Stimulated activated CD4-positive, alpha-beta T cell treated with anti-CD3 and anti-CD28 coated beads, Interleukin-12 subunit alpha, Interleukin-12 subunit beta, amount 100 ng/mL, for 24 hours (primary cell): ENCODE data around the gene MED15.
"Not testable (repeated sequence)": the region's sequence is repeated elsewhere in the genome, so short reads cannot be mapped to it uniquely, and the experiment has no call there.

ENCODE experiments used
- DNase-seq, 2 experiments: peaks; one replicate each; pipeline ENCODE4 v3.0.0-alpha.2; 2020; ENCODE audit warnings: low read depth in 2 of 2

MED15 gene

DNA sequence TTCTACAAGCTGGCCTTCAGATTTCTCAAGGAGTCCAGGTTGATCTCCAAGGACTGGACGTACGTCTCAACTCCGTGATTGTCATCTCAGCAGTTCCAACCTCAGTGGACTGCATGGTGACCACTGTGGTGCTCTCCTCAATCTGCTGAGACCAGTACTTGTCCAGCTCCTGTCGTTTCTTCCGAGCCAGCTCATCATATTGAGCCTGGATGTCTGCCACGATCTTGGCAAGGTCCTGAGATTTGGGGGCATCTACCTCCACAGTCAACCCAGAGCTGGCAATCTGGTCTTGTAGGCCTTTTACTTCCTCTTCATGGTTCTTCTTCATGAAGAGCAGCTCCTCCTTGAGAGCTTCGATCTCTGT is 24.3 kb upstream of the MED15 start:
- not testable (repeated sequence) for DNase-seq

DNA sequence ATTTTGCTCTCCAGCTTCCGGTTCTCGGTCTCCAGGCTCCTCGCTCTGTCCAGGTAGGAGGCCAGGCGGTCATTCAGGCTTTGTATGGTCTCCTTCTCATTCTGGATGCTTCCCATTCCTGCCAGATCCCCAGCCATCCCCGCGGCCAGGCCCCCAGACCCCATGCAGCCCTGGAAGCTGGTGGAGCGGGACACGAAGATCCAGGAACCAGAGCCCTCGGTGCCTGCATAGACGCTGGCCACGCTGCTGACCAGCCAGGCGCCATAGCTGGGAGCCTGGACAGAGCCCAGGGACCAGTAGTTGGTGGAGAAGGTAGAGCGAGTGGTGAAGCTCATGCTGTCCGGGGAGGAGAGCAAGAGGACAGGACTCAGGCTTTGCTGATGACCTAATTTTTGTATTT is 23.6 kb upstream of the MED15 start:
- DNase-seq = no peak

DNA sequence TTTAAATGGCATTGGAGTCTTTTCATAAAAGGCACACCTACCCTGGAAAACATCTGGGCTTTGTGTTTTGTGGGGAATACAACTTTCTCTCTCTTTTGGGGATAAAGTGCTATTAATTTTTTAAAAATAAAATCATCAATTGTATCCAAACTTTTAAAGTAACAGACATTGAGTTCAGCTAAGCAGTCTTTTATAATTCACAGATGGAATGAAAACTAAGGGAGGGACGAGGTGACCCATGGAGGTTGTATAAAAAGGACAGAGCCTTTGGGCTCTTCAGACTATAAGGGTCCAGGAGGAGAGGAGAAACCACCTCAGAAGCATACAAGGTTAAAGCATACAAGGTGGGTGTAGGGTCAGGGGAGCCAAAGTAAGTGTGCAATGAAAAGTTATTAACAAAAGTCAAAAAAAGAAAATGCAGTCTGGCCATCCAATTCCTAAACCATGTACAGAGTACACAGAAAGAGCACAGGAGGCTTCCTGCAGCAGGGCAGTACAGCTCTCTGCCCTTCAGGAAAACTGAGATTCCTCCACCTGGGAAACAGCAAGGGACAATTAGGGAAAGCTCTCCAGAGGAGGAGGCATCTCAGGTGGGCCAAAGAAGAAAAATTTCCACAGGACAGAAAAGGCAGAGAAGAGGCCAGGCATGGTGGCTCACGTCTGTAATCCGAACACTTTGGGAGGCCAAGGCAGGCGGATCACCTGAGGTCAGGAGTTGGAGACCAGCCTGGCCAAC is 22.3 kb upstream of the MED15 start:
- no peak for DNase-seq

DNA sequence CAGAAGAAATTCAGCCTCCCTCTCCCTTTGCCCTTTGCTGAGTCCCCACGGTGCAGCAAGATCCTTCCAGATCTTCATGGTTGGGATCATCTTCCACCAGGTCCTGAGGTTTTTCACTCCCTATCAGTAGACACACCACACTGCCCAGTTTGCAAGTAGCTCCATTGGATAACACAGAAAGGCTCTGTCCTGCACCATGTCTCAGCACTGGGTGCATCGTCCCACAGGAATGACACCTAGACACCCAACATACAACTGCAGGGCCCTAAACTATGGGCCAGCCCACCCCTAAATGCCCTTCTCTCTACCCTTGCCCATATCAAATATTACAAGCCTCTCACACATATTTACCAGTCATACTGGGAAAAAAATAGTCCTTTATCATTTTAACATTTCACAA is 21.2 kb upstream of the MED15 start:
- no peak for DNase-seq

DNA sequence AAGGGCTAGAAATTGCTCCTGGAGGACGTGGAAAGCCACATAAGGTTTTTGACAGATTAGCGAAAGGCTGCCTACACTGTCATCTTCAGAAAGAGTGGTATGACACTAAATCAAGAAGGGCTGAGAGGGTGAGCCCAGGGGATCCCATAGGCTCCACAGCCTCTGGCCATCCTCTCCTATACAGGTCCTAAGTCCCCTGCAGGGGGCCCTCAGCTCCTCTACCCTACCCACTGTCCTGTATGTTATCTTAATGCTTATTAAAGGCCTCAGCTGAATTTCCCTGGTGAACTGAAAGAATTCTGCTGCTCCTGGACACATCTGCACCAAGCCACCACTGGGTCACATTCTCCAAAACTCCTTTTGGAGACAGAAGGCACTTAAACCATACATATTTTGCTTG is 19.7 kb upstream of the MED15 start:
- DNase-seq = no peak

DNA sequence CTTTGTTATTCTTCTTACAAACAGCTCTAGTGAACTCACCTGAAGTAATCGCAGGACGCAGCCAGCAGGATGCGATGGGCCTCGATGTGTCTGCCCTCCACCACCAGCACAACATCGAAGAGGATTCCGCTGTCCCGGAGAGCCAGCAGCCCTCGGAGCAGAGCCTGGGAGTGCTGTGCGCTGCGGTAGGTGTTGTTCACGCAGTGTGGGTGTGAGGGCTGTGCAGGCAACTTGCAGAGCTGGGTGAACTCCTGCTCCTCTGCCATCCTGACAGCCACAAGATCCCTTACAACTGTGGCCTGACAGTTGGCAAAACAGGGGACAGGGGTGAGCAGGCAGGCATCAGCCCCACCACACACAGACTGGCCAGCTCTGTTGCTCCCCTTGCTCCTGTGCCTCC is 18.5 kb upstream of the MED15 start:
- no peak for DNase-seq

DNA sequence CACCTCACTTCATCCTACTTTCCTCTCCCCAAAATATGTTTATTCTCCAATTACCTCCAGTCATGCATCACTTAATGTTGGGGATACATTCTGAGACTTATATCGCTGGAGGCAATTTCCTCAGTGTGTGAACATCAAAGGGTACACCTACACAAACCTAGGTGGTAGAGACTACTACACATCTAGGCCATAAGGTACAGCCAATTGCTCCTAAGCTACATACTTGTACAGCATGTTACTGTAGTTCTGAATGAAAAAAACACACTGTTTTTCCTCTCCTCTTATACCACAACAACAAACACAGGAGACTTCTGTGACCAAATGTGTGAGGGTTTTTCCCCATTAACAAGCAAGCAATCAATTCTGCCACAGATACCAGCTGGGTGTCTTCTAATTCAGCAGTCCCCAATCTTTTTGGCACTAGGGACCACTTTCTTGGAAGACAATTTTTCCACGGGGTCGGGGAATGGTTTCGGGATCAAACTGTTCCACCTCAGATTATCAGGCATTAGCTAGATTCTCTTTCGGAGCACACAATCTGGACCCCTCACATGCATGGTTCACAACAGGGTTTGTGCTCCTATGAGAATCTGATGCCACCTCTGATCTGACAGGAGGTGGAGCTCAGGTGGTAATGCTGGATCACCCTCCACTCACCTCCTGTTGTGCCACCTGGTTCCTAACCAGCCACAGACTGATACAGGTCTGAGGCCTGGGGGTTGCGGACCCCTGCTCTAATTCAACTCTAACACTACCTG is 17.0 kb upstream of the MED15 start:
- DNase-seq = no peak

DNA sequence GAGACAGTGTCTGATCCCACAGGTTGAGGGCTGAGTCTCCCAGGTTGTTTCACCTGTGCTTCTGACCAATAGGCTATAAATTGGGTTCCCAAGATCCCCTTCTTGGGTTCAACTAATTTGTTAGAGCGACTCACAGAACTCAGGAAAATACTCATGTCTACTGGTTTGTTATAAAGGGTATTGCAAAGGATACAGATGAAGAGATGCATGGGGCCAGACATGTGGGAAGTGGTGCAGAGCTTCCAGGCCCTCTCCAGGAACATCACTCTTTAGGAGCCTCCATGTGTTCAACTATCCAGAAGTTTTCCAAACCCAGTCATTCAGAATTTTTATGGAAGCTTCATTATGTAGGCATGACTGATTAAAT is 16.5 kb upstream of the MED15 start:
- no peak for DNase-seq

DNA sequence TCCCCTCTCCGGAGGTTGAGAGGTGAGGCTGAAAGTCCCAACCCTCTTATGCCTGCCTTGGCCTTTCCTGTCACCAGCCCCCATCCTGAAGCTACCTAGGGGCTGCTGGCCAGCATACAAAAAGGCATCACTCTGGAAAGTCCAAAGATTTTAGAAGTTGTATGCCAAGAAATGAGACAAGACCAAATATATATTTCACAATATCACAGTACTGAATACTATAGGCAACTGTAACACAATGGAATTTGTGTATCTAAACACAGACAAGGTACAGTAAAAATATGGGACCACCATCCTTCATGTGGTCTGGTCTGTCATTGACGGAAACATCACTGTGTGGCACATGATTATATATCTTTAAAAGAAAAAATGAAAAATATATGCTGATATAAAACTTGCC is 16.1 kb upstream of the MED15 start:
- DNase-seq = no peak

DNA sequence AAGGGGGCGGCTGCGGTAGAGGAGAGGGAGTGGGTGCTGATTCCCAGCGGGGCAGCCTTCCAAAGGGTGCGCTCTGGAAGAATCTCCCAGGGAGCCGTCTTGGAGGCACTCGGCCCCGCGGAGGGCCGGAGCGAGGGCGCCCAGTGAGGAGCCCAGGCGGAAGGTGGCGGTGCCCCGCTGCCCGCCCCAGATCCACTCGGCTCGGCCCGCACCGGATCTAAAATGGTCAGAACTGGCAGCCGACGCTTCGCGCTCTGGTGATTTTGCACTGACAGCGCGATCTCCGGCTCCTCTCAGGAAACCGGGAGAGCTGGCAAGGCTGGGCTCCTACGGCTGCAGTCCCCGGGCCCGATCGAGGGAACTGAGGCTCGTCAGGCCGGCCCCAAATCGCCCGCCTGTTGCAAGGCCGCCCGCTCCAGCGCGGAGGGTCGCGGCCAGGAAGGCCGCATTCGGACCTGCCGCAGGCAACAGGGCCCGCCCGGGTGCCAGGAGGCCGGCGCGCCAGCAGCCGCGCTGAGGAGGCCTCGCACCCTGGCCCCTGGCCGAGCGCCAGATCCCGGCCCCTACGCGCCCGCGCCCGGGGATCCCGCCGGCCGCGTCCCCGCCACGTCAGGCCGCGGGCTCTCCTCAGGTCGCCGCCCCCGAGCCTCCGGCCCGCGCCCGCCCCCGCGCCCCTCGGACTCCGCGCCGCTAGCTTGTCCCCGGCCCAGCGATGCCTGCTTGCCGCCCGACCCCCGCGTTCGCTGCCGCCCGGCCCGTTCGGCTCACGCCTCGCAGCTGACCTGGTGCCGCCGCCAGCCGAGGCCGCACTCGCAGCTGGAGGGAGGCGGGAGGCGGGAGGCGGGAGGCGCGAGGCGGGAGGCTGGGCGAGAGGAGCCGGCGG is 12.2 kb upstream of the MED15 start, which contains the start of gene KLHL22:
Gene KLHL22, minus strand, starts transcription at position 818 of the 883 bp plus-strand sequence. CDS start 6,584 bp downstream, outside the sequence.
- peak in 1 of 2 experiments; percentile 8 for DNase-seq

DNA sequence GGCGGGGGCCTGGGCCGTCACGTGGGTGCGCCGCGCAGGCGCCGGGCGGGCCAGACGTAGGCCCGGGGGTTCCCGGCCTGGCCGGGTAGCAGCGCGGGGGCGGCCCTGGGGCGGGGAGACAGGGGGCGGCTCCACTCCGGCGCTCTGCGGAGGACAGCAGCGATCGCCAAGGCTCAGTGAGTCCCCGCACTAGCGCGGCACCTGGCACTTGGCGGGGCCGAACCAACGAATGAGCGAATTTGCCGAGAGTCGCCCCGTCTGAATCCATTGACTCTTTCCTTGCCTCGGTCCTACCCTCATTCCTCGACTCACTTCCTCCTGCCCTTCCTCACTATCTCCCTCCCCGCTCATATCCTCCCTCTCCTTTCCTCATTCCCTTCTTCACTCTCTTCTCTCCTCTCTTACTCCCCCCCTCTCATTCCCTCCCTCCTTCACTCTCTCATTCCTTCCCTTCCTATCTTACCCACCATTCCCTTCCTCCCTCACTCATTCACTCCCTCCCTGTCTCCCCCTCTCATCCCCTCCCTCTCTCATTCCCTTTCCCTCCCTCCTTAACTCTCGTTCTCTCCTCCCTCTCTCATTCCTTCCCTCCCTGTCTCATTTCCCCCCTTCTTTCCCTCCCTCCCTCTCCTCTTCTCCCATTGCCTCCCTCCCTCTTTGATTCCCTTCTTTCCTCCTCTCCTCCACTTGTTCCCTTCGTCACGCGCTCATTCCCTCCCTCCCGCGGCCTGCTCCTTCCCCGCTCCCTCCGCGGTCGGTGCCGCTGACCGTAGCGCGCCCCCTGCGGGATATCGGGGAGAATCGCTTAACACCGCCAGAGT is 11.3 kb upstream of the MED15 start:
- peak; percentile 80 to 88 for DNase-seq

DNA sequence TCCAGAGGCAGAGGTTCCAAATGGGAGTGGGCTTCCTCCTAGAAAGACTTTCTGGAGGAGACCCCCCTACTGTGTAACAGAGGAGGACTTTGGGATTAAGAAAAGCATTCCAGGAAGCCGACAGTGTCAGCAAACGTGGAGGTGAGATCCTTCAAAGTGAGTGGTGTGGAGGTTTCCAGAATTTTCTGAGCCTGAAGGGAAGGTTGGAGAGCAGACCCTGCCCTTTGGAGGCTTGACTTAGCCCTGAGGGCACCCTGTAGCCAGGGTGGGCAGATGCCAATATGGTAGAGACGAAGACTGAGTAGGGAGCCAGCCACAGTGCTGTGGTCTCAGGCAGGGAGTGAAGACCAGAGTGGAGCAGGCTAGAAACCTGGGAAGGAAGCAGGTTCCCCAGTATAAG is 10.0 kb upstream of the MED15 start:
- no peak for DNase-seq

DNA sequence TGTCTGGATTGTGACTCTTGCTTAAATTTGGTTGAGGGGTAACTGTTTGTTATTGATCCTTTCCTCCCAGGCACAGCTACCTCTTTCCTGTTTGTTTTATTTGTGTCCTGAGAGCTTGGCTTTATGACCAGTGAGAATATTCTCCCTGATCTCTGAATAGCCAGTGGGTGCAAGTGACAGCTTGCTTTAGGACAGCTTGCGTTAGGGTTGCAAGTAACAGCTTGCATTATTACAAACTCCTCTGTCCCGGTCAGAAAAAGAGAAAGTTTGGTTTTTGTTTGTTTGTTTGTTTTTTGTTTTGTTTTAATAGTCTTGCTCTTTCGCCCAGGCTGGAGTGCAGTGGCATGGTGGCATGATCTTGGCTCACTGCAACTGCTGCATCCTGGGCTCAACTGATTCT is 8.5 kb upstream of the MED15 start:
- DNase-seq = no peak

DNA sequence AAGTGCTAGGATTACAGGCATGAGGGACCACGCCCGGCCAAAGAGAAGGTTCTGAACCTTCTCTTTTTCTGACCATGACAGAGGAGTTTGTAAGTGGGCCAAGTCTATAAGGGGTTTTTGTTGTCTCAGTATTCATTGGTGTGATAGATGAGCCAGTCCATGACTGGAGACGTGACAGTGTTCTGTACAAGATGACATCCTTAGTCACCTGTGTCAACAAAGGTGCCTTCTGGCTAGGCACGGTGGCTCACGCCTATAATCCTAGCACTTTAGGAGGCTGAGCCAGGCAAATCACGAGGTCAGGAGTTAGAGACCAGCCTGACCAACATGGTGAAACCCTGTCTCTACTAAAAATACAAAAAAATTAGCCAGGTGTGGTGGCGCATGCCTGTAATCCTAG is 7.6 kb upstream of the MED15 start:
- DNase-seq = no peak

DNA sequence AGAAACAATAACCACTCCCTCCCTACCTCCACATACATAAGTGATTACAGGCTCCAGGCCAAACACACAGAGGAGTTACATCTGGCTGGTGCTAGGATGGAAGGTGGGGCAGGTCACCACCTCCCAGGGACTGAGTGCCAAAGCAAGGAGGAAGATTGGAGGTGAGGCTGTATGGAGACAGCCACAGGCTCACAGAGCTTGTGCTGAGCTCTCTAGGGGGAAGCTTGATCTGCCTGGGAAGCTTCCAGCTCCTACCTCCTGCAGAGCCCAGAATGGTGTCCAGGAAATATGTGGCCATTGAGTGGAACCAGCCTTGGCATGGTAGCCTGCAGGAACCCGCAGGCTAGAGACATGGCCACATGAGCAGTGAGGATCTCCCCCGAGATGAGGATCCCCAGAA is 3.6 kb upstream of the MED15 start:
- no peak for DNase-seq

DNA sequence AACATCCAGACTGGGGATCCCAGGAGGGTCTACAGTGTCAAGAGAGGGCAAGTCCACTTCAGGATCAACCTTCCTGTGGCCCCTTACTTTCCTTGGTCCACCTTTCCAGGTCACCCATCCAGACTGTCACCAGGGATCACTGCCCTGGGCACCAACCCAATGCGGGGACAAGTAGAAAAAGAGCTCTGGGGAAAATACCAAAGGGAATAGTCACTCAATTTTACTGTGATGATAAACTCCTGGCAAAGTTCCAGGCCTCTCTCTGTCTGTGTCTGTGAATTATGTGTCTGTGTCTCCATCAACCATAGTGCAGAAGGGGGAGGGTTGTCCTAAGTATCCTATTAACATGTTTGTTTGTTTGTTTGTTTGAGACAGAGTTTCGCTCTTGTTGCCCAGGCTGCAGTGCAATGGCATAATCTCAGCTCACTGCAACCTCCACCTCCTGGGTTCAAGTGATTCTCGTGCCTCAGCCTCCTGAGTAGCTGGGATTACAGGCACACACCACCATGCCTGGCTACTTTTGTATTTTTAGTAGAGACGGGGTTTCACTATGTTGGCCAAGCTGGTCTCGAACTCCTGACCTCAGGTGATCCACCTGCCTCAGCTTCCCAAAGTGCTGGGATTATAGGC is 3.0 kb upstream of the MED15 start:
- not testable (repeated sequence) for DNase-seq

DNA sequence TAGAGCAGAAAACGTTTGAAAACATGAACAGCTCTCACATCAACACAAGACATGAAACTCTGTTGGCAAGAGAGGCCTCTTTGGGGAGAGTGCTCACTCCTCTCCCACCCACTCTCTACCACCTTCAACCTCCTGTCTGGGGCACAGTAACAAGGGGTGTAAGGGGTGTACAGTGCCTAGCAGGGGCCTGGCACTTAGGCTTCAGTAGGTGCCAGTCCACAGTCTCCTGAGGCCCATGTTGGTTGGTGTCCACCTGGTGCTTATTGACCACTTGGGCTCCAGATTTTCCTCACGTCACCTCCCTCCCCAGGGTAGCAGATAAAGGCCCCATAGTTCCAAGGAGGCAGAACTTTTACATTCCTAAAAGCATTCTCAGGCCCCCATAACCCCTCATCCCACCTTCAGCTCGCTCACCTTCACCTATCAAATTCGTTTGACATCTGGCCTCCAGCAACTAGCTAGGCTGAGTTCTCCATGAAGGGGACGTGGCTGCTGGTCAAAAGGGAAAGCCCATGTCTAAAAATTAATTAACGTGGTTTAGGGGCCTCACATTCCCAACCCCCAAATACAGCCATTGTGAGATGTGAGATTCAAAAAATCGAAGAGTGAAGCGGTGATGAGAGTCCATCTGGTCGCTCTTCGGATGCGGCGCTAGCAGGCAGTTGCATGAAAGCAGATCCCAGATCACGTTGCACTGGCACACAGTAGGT is 712 bp upstream of the MED15 start:
- no peak for DNase-seq

DNA sequence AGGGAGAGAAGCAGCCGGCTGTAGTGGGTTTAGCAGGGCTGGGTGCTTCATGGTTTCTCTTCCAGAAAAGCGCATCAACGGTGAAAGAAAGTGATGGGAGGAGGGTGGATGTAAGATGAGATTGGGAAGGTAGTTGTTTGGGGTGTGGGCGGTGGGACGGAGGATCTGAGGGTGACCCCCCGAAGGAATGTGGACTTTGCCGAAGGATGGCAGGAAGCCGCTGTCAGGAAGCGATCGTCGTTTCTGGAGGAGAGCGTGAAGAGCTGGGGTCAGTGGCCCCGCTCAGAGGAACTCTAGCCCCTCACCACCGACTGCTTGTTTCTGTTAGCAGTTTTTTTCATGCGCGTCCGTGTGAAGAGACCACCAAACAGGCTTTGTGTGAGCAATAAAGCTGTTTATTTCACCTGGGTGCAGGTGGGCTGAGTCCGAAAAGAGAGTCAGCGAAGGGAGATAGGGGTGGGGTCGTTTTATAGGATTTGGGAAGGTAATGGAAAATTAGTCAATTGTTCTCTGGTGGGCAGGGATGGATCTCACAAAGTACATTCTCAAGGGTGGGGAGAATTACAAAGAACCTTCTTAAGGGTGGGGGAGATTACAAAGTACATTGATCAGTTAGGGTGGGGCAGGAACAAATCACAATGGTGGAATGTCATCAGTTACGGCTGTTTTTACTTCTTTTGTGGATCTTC is 801 bp downstream of the MED15 start:
- not testable (repeated sequence) for DNase-seq

DNA sequence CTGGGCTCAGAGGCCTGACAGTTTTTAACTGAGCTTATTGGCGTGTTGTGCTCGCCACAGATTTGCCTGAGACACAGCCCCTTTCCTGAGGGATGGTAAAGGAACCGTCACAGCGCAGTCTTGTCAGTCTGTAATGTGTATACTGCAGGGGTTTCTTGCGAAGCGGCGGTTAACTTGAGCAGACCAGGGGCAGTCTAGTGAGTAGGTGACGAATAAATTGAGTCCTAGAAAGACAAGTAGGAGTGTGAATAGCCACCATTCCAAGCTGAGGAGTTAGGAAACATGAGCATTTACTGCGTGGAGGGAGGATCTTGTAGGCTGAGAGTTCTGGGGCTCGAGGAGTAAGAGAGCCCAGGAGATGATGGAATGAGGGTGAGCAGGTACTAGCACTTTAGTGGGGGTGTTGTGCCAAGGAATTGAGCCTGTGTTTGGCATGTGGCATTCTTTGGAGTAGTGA is 1.4 kb downstream of the MED15 start:
- DNase-seq = peak in 1 of 2 experiments; percentile 3
